ENCODE results near the gene MAL. TPM values are rescaled to one million over a fixed set of nuclear protein-coding genes. Genes with fewer than 3 reads are reported as not detected.

The MAL gene
- total RNA-seq, 4 donors from 2014 or later = 469 to 1,903 (median 516) TPM

DNA sequence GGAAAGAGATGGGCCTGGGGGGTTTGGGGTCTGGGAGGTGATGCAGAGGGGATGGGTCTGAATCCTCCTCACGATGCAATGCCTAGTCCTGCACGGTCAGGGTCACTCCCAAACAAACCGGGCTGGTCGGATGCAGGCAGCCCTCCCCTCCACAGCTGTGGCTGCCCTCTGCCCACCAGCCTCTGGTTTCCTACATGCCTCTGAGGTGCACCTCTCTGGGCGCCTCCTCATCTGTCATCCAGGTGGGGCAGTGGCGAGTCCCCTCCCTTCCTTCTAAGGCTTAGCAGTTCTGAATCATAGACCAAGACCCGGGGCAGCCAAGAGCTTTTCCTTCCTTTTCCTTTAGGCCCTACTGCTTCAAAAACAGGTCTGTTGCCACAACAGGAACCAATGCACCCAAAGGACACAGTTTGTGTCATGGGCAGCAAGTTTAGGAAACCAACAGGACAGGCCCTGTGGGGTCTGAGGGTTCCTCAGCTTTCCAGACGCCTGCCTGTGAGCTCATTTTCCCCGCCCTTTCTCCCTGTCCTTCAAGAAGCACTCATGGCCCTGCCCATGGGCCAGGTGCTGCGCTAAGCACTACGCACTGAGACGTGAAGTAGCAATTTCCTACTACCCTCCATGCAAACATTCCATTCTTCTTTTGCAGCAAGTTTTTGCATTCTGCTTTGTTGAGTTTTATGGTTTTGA is 6.5 kb upstream of the MAL start:
- DNase-seq = no peak
- Histone ChIP-seq H3K27ac (peak overlapping the region; percentile 67 to 91 (median 88)), H3K9me3 (no peaks in the 10 kb centered on the region), H3K4me1 (peaks cover 13 to 94% (median 28%) of the 10 kb centered on the region in 3 donors), H3K27me3 (peaks cover 0 to 28% (median 0%) of the 10 kb centered on the region in 4 donors), H3K36me3 (no peaks in the 10 kb centered on the region), H3K4me3 (no peak overlapping the region)
- intact Hi-C loops (cut with DNase I) = no loop called here
- WGBS, 2 donors = 50 to 63% methylated on average over 12 of the region's 12 CpGs
- TF ChIP-seq POLR2A (IDR thresholded peaks at IDR 0.05) = no peak
- TF ChIP-seq, protein P1, sequence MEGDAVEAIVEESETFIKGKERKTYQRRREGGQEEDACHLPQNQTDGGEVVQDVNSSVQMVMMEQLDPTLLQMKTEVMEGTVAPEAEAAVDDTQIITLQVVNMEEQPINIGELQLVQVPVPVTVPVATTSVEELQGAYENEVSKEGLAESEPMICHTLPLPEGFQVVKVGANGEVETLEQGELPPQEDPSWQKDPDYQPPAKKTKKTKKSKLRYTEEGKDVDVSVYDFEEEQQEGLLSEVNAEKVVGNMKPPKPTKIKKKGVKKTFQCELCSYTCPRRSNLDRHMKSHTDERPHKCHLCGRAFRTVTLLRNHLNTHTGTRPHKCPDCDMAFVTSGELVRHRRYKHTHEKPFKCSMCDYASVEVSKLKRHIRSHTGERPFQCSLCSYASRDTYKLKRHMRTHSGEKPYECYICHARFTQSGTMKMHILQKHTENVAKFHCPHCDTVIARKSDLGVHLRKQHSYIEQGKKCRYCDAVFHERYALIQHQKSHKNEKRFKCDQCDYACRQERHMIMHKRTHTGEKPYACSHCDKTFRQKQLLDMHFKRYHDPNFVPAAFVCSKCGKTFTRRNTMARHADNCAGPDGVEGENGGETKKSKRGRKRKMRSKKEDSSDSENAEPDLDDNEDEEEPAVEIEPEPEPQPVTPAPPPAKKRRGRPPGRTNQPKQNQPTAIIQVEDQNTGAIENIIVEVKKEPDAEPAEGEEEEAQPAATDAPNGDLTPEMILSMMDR (IDR thresholded peaks at IDR 0.05) = no peak

DNA sequence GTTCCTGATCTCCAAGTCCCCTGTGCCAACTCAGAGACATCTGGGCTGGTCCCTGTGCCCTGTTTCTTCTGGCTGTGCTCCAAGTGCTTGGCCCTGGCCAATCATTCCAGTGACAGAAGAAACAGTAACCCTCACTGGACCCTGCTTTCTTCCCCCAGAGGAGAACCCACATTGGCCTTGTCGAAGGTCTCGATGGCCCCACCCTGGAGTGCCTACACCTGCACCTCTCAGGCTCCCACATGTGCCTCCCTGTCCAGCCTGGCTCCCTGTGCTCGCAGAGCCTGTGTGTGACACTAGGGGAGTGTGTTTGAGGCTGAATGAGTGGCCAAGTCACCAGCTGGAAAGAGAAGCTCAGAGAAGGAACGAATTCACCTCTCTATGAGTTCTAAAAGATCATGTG is 5.9 kb upstream of the MAL start:
- H3K27me3 ChIP-seq = peaks cover 0 to 33% (median 0%) of the 10 kb centered on the region in 4 donors
- H3K4me3 ChIP-seq = no peak overlapping the region
- DNase-seq = no peak
- TF ChIP-seq, protein P1 (IDR thresholded peaks at IDR 0.05) = no peak
- no peak for TF ChIP-seq POLR2A (IDR thresholded peaks at IDR 0.05)
- H3K27ac ChIP-seq = peak overlapping the region; percentile 67 to 91 (median 88)
- H3K4me1 ChIP-seq = peaks cover 13 to 100% (median 28%) of the 10 kb centered on the region in 3 donors
- H3K9me3 ChIP-seq = no peaks in the 10 kb centered on the region
- intact Hi-C loops (cut with DNase I) = no loop called here
- WGBS, 2 donors = 66 to 68% methylated on average over 3 of the region's 4 CpGs
- no peaks in the 10 kb centered on the region for H3K36me3 ChIP-seq

DNA sequence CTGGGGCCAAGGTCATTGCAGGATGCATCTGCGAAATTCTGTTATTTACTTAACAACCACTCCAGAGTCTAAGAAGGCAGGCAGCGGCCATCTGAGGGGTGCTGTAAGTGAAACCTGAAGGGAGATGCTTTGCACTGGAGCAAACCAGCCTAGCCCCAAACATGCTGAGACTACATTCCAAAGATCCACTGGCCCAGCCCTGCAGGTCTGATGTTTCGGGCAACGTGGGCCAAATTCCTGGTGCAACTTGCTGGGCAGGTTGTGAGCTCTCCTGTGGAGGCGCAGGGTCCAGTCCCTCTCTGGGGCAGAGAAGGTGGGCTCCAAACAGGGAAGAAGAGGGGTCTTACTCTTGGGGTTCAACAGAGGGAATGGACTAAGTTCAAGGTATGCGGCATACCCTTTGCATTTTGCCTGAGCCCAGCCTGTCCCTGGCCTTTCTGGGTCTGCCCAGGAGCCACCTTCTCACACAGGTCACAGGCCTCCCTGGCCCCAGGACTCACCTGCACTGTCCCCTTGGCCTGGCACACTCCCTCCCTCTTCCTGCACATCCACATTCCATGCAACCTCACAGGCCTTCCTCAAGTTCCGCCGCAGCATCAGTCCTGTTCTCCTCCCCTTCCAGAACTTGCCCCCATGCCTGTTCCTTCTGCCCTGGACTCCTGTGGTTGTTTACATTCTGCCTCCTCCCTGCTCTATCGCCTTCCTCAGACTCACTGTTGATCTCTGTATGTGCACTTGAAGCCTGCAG is 5.1 kb upstream of the MAL start:
- no peak for DNase-seq
- 53 to 64% methylated on average over 9 of the region's 9 CpGs for WGBS, 2 donors
- Histone ChIP-seq H3K9me3 (no peaks in the 10 kb centered on the region), H3K27ac (peak overlapping the region; percentile 67 to 91 (median 88)), H3K4me3 (no peak overlapping the region), H3K4me1 (peaks cover 18 to 100% (median 30%) of the 10 kb centered on the region in 3 donors), H3K27me3 (peaks cover 0 to 42% (median 0%) of the 10 kb centered on the region in 4 donors), H3K36me3 (no peaks in the 10 kb centered on the region)
- intact Hi-C loops (cut with DNase I) = loop anchor here (5.0 kb wide), 2 partner anchors 57 to 97 kb away; no protein-coding TSS in a partner anchor
- TF ChIP-seq, protein P1 (IDR thresholded peaks at IDR 0.05) = no peak
- no peak for TF ChIP-seq POLR2A (IDR thresholded peaks at IDR 0.05)

DNA sequence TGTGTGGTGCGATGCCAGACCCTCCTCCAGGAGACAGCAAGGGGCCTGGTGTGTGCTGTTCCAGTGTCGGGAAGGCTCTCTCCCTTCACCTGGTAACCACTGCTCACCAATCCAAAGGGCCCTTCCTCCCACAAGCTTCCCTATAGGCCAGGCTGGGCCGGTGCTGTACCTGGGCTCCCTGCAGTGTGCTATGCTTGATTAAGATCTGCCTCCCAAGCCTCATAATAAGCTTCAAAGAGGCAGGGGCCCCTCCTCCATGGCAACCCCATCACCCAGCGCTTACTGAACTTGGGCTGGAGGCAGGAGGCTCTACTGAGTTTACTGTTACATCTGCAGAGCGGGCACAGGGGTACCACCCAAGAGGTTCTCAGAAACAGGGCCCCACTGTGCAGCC is 4.5 kb upstream of the MAL start:
- no peaks in the 10 kb centered on the region for H3K36me3 ChIP-seq
- peaks cover 18 to 100% (median 36%) of the 10 kb centered on the region in 3 donors for H3K4me1 ChIP-seq
- WGBS, 2 donors = 78 to 100% methylated on average over 1 to 4 of the region's 5 CpGs
- H3K27me3 ChIP-seq = peaks cover 0 to 48% (median 0%) of the 10 kb centered on the region in 4 donors
- intact Hi-C loops (cut with DNase I) = loop anchor here (5.0 kb wide), 2 partner anchors 56 to 96 kb away; no protein-coding TSS in a partner anchor
- no peak for DNase-seq
- TF ChIP-seq, protein P1 (IDR thresholded peaks at IDR 0.05) = no peak
- no peak for TF ChIP-seq POLR2A (IDR thresholded peaks at IDR 0.05)
- peak overlapping the region; percentile 67 to 91 (median 88) for H3K27ac ChIP-seq
- no peaks in the 10 kb centered on the region for H3K9me3 ChIP-seq
- H3K4me3 ChIP-seq = no peak overlapping the region

DNA sequence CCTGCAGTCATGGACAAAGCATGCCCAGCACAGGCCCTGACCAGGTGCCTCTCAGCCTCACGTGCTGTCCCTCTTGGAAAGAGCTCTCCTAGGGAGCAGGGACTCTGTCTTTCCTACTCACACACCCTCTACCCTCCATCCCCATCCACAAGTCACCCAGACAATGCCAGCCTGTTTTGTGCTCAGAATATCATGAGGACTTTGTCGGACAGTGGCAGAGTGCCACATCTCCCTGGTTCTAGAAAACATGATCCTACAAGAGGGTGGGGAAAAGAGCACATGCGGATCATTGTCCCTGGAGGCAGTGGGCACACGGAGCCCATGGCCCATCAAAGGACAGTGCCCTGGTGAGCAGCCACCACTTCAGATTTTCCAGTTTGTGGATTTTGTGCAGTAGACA is 3.7 kb upstream of the MAL start:
- H3K27me3 ChIP-seq = peaks cover 0 to 56% (median 2%) of the 10 kb centered on the region in 4 donors
- intact Hi-C loops (cut with DNase I) = loop anchor here (5.0 kb wide), 2 partner anchors 55 to 95 kb away; no protein-coding TSS in a partner anchor
- TF ChIP-seq, protein P1 (IDR thresholded peaks at IDR 0.05) = no peak
- TF ChIP-seq POLR2A (IDR thresholded peaks at IDR 0.05) = no peak

More for the DNA sequence above, 3.7 kb upstream of the MAL start:
- DNase-seq = no peak
- Histone ChIP-seq H3K9me3 (no peaks in the 10 kb centered on the region), H3K36me3 (no peaks in the 10 kb centered on the region), H3K27ac (peak overlapping the region; percentile 67 to 91 (median 88)), H3K4me3 (peak overlapping the region in 1 of 4 donors; percentile 3), H3K4me1 (peaks cover 20 to 100% (median 44%) of the 10 kb centered on the region in 3 donors)
- WGBS, 2 donors = 52 to 94% methylated on average over 3 of the region's 4 CpGs

All from esophagus squamous epithelium (tissue), 5 donors.